Endodermal cell (in vitro differentiated cells): Measurements from ENCODE around the gene PHF5A. TPM values are rescaled to one million over a fixed set of nuclear protein-coding genes. Genes with fewer than 3 reads are reported as not detected.

Experiments
- DNase-seq: peaks from one replicate; pipeline ENCODE4 v3.0.0-alpha.2; 2017
- H3K27ac ChIP-seq: 2 replicates; pipeline ENCODE4 v1.5.1; 2013; ENCODE audit warnings: mild to moderate bottlenecking, low read depth, low read length, moderate library complexity
- H3K27me3 ChIP-seq: 2 replicates; pipeline ENCODE4 v1.6.1; 2013; ENCODE audit warnings: mild to moderate bottlenecking, low read length, moderate library complexity; ENCODE audit not compliant: insufficient read depth, control insufficient read depth, poor library complexity, severe bottlenecking
- H3K36me3 ChIP-seq: 2 replicates; pipeline ENCODE4 v1.7.0; 2013; ENCODE audit warnings: mild to moderate bottlenecking, low read length, moderate library complexity; ENCODE audit not compliant: control insufficient read depth, insufficient read depth
- H3K4me1 ChIP-seq: one replicate; pipeline ENCODE4 v1.7.0; 2013; ENCODE audit warnings: low read length; ENCODE audit not compliant: control insufficient read depth, insufficient read depth
- H3K4me3 ChIP-seq: 2 replicates; pipeline ENCODE4 v1.5.1; 2013; ENCODE audit warnings: mild to moderate bottlenecking, low read length, moderate library complexity
- H3K9ac ChIP-seq: 2 replicates; pipeline ENCODE4 v1.6.1; 2013; ENCODE audit warnings: mild to moderate bottlenecking, low read length, moderate library complexity; ENCODE audit not compliant: poor library complexity, severe bottlenecking; ENCODE audit errors: extremely low read depth
- H3K9me3 ChIP-seq: 2 replicates; pipeline ENCODE4 v1.6.1; 2013; ENCODE audit warnings: mild to moderate bottlenecking, low read length, moderate library complexity; ENCODE audit not compliant: control insufficient read depth
- H3K27ac Mint-ChIP-seq: 2 replicates; pipeline ENCODE4 v1.8.0; 2020; ENCODE audit warnings: mixed read lengths
- H3K27me3 Mint-ChIP-seq: 2 replicates; pipeline ENCODE4 v1.8.0; 2021; ENCODE audit warnings: mild to moderate bottlenecking, mixed read lengths; ENCODE audit not compliant: insufficient read depth
- H3K36me3 Mint-ChIP-seq: 2 replicates; pipeline ENCODE4 v1.8.0; 2020; ENCODE audit warnings: low read depth, mixed read lengths
- H3K4me1 Mint-ChIP-seq: 2 replicates; pipeline ENCODE4 v1.8.0; 2020; ENCODE audit warnings: mixed read lengths
- H3K4me3 Mint-ChIP-seq: 2 replicates; pipeline ENCODE4 v1.8.0; 2020; ENCODE audit warnings: mild to moderate bottlenecking, moderate library complexity, mixed read lengths
- H3K9me3 Mint-ChIP-seq: 2 replicates; pipeline ENCODE4 v1.8.0; 2020; ENCODE audit warnings: mild to moderate bottlenecking, mixed read lengths
- WGBS, 2 experiments: methylation state at CpG; one replicate each; pipeline versions ENCODE4 v1.1.5 to v1.1.7; 2013; ENCODE audit warnings: missing lambda C conversion rate in 2 of 2, mixed read lengths in 1 of 2; ENCODE audit not compliant: insufficient coverage in 1 of 2, insufficient read length in 1 of 2; 5-methylcytosine and 5-hydroxymethylcytosine counted together
- total RNA-seq, 2 donors: library from RNA; stranded (reverse); fragmentation: NEBNext Ultra II Directional in 1 of 2; extraction: Animal tissue kit (Norgen Biotek cat#: 25700) in 1 of 2; gene quantifications; 2 replicates in 1 of 2; 3 replicates in 1 of 2; pipeline ENCODE4 v1.2.1, GENCODE V29; 2021
- TF ChIP-seq, protein P1 (sequence below): fragments of 200-600 bp; sonication (generic); conservative IDR thresholded peaks from 2 replicates; pipeline ENCODE4 v1.5.0; 2021; ENCODE audit warnings: antibody characterized with exemption, mild to moderate bottlenecking

PHF5A gene
- total RNA-seq, 2 donors from 2014 or later, result 71.0 to 80.8 TPM

GRCh38 chr22:41448189-41448808 is 20.2 kb downstream of the PHF5A start:
- Mint-ChIP-seq H3K27me3 (no peaks in the 10 kb centered on the region), H3K4me1 (peaks cover 11% of the 10 kb centered on the region), H3K36me3 (peaks cover 16% of the 10 kb centered on the region), H3K27ac (peak overlapping the region; percentile 98), H3K4me3 (peak overlapping the region; percentile 99), H3K9me3 (no peaks in the 10 kb centered on the region)
- H3K27me3 ChIP-seq, result no peaks in the 10 kb centered on the region
- DNase-seq, result peak; percentile 98
- 2 to 6% methylated on average over 3 to 27 of the region's 28 CpGs for WGBS, 2 experiments
- H3K9me3 ChIP-seq, result no peaks in the 10 kb centered on the region
- peak overlapping the region; percentile 97 for H3K4me3 ChIP-seq
- peaks cover under 1% of the 10 kb centered on the region for H3K36me3 ChIP-seq
- H3K27ac ChIP-seq, result peak overlapping the region; percentile 98
- H3K4me1 ChIP-seq, result peaks cover under 1% of the 10 kb centered on the region
- H3K9ac ChIP-seq, result peak overlapping the region; percentile 99
- TF ChIP-seq, protein P1, sequence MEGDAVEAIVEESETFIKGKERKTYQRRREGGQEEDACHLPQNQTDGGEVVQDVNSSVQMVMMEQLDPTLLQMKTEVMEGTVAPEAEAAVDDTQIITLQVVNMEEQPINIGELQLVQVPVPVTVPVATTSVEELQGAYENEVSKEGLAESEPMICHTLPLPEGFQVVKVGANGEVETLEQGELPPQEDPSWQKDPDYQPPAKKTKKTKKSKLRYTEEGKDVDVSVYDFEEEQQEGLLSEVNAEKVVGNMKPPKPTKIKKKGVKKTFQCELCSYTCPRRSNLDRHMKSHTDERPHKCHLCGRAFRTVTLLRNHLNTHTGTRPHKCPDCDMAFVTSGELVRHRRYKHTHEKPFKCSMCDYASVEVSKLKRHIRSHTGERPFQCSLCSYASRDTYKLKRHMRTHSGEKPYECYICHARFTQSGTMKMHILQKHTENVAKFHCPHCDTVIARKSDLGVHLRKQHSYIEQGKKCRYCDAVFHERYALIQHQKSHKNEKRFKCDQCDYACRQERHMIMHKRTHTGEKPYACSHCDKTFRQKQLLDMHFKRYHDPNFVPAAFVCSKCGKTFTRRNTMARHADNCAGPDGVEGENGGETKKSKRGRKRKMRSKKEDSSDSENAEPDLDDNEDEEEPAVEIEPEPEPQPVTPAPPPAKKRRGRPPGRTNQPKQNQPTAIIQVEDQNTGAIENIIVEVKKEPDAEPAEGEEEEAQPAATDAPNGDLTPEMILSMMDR, result no peak

GRCh38 chr22:41447435-41448188 is 20.9 kb downstream of the PHF5A start:
- peak overlapping the region; percentile 97 for H3K4me3 ChIP-seq
- Mint-ChIP-seq H3K36me3 (peaks cover 22% of the 10 kb centered on the region), H3K9me3 (no peaks in the 10 kb centered on the region), H3K27me3 (no peaks in the 10 kb centered on the region), H3K4me3 (peak overlapping the region; percentile 99), H3K27ac (peak overlapping the region; percentile 98), H3K4me1 (peaks cover 11% of the 10 kb centered on the region)
- 0% methylated on average over 38 to 63 of the region's 63 CpGs for WGBS, 2 experiments
- H3K9me3 ChIP-seq, result no peaks in the 10 kb centered on the region
- H3K27me3 ChIP-seq, result no peaks in the 10 kb centered on the region
- DNase-seq, result peak; percentile 90
- TF ChIP-seq, protein P1, result no peak
- peak overlapping the region; percentile 98 for H3K27ac ChIP-seq
- peak overlapping the region; percentile 99 for H3K9ac ChIP-seq
- peaks cover 8% of the 10 kb centered on the region for H3K36me3 ChIP-seq
- peaks cover 6% of the 10 kb centered on the region for H3K4me1 ChIP-seq

DNA sequence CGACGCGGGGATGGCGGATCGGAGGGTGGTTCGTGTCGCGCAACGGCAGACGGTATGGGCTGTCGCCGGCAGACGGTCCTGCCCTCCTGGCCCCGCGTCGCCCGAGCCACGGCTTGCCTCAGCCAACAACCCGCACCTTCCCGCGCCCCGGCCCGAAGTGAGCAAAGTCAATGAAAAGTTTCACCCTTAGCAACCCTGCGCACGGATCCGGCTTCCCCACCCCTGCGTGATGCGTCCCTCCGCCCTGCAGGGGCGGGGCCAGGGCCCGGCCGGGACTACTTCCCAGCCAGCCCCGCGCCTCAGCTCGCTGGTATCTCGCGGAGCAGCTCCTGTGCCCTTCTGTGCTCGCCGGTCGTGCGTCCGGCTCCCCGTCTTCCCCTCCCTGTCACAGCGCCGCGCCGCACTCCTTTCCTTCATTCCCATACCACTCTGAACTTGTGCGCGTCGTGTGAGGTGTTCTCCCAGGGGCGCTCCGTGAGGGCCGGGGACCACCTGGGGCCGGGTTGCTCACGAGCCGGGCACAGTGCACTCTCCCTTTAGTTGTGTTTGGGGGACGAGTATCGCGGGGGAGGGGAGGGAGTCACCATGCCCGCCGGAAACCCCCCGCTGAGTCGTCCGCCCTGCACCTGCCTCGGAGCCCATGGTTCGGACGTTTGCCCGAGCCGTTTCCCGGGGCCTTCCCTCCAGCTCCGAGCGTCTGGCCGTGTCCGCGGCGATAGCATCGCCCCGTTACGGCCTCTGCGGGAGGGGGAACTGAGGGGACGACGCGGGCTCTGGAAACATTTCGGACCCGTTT is 21.7 kb downstream of the PHF5A start, which contains the start of gene TOB2:
Gene TOB2, minus strand, starts transcription at position 163 of the 796 bp plus-strand sequence. CDS start 9,456 bp downstream, outside the sequence.
- Histone ChIP-seq H3K27me3 (no peaks in the 10 kb centered on the region), H3K9me3 (no peaks in the 10 kb centered on the region), H3K9ac (peak within 1 kb of the TSS; percentile 99), H3K4me3 (peak within 1 kb of the TSS; percentile 97), H3K4me1 (peaks cover 6% of the 10 kb centered on the region), H3K27ac (peak within 1 kb of the TSS; percentile 98), H3K36me3 (peaks cover 15% of the 10 kb centered on the region)
- Mint-ChIP-seq H3K27ac (peak within 1 kb of the TSS; percentile 99), H3K27me3 (no peaks in the 10 kb centered on the region), H3K4me1 (peaks cover 11% of the 10 kb centered on the region), H3K4me3 (peak within 1 kb of the TSS; percentile 99), H3K36me3 (peaks cover 28% of the 10 kb centered on the region), H3K9me3 (no peaks in the 10 kb centered on the region)
- TF ChIP-seq, protein P1, result no peak
- WGBS, 2 experiments, result 0 to 1% methylated on average over 60 to 85 of the region's 85 CpGs
- DNase-seq, result peak; percentile 97
